HG02759 (cell line): ENCODE results near the gene MAJIN.

ENCODE experiments used
- ATAC-seq: cut with Tn5 transposase; IDR thresholded peaks from one replicate; pipeline ENCODE4 v1.9.1; 2021; ENCODE audit warnings: mild to moderate bottlenecking, moderate library complexity; ENCODE audit not compliant: unreplicated experiment

Gene MAJIN

DNA sequence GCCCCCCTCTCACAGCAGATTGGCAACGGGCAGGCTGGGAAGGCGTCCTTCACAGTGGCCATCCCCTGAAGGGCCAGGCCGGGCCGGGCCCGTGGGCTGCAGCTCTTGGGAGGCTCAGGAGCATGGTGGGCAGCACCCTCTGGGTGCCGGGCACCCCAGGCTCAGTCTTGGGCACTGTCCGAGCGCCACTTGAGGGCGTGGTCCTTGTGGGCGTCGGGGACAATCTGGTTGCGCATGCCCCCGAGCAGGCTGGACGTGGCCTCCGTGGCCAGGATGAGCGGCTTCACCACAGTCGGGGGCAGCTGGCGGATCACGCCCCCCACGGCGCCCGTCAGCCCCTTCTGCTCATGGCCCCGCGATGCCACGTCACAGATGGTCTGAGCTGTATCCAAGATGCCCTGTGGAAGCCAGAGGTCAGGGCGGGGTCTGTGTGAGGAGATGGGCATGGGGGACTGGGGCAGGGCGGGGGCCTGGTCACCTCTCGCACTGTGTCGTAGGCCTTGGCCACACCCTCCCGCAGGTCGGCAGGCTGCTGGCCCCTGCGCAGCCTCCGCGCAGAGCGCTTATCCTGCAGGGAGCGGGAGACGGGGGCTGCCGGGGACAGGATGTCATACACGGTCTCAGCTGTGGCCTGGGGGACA lies 77.0 kb downstream of the MAJIN start:
- ATAC-seq = no peak

DNA sequence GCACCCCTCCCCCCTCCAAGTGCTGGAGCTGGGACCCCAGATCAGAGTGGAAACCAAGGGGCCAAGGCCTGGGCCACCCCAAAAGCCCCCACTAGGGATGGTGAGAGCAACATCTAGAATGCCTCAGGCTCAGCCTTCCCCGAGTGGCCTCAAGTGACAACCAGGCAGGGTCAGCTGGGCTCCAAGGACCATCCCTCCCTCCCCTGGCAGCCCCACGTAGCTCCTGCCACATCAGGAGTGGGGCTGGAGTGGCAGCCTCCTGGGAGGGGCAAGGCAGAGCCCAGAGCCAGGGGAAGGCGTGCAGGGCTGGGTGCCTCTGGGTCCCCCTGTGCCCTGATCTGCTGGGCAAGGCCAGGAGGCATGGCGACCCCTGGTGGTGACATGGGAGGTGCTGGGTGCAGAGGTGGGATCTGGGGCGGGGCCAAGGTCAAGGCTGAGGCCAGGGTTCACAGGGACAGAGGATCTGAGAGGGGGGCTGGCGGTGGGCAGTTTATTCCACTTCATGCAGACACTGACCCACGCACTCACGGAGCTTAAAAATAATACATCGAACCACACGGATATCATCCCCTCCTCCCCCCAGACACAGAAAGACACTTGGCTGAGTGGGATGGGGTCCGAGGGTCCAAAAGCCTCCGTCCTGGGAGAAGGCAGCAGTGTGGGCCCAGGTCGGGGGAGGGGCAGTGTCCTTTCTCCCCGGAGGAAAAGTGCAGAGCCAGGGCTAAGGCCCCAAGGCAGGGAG lies 77.7 kb downstream of the MAJIN start:
- peak; percentile 78 for ATAC-seq

DNA sequence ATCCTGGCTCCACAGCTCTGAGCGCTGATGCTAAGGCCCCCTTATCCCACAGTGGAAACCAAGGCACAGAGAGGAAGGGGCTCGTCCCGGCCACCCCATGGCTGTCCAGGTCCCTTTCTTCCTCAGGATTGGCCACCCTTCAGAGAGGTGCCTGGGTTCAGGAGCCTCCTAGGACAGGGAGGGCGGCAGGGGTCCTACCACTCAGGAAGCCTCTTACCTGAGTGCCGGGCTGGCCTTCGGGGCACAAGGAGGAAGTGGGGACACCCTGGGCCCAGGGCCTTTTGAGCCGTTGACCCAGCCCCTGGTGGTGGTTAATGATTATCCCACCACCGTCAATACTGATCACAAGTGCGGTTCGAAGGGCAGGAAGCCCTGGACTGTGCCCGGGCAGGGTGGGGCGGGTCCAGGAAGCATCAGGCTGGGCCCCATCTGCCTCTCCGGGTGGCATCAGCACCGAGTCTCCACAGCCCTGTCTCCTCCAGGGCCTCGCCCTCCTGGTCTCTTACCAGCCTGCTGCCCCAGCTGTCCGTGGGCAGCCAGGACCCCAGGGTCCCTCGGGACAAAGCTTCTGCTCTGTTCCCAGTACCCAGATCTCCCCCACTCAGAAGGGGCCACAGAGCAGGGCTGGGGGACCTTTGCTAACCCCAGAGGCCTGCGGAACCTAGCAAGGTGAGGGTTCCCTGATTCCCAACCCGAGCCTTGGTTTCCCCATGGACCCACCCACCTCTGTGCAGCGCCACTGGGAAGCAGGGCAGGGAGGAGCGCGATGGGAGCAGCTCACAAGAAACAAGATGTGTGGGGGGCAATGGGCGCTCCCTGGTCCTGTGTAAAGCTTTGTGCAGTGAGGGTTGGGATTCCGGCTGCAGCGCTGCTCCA lies 78.5 kb downstream of the MAJIN start:
- ATAC-seq = no peak

DNA sequence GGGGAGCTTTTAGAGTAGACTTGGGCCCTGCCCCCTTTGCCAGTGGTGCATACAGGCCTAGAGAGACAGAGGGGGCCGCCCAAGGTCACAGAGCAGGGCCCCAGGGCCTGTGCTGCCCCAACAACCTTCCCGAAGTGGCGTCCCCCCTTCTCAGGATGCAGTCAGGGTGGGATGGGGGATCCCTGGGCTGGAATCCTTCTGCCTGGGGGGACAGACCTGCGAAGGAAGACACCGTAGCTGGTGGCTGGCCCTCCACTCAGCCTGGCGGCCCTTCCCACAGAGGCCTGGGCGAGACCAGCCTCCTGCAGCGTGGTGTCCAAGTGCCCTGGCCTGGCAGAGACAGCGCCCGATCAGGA lies 79.1 kb downstream of the MAJIN start:
- no peak for ATAC-seq

DNA sequence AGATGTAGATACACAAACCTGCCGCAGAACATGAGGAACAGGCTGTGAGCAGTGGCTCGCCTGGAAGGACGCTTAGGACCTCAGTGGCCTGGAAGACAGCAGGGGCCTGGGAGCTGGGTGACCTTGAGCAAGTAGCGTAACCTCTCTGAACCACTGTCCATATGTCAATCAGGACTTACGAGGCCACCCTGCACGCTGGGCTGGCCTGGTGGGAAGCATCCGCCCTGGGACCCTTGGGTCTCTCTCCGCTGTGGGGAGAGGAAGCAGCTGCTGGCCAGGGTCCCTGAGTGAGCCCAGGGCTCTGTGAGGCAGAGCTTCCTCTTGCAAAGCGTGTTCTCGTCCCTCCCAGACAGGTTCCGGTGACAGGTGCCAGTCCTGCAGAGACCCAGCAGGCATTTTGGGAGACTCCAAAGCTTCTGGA lies 79.5 kb downstream of the MAJIN start:
- no peak for ATAC-seq

DNA sequence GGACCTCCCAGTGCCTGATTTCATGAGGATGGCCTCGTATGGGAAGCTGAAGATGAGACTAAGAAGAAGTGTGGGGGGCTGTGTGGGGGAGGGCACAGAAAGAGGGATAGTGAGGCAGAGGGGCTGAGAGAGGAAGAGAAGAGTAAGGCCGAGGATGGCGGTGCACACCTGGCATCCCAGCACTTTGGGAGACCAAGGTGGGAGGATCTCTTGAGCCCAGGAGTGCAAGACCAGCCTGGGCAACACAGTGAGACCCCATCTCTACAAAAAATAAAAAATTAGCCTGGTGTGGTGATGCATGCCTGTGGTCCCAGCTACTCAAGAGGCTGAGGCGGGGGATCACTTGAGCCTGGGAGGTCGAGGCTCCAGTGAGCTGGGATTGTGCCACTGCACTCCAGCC lies 80.0 kb downstream of the MAJIN start:
- no peak for ATAC-seq

DNA sequence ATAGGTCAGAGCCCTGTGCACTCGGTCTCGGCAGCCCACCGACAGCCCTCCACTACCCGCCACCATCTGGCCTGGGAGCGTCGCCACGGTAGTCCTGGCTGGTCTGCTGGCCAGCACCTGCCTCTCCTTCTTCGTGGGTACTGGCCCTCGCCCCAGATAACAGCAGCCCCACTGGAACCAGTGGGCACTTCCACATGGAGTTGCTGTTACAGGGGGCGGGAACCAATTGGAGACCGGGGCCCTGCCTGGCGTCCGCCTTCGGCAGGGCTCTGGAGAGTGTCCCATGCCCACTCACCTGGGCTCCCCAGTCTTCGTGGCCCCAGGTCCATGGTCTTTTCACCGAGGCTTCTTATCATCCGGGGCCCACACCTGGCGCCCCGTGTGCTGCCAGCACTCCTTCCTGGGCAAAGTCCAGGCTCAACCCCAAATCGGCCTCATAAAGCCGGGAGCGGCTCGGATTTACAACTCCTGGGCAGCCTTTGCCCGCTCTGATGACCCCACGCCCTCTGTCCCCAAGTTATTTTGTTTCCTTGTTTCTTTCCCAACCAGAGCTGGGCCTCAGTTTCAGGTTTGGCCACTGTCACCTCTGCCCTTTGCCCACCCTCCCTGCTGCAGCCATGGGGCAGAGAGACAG lies 80.6 kb downstream of the MAJIN start:
- ATAC-seq = no peak

DNA sequence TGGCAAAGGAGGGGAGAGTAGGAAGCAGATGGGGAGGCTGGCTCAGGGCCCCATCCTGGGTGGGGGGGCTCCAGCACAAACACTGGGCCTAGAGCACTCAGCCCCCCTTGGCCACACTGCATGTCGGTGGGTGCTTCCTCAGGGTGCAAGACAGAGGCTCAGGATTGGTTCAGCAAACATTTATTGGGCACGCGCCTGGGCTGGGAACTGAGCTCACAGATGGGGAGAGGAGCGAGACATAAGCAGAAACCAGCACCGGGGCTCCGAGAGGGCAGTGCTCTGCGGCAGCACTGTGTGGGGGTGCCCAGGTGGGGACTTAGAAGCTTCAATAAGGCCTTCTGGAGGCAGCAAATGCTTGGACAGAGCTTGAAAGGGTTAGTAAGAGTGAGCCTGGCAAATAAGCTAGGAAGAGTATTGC lies 81.4 kb downstream of the MAJIN start:
- ATAC-seq = no peak

DNA sequence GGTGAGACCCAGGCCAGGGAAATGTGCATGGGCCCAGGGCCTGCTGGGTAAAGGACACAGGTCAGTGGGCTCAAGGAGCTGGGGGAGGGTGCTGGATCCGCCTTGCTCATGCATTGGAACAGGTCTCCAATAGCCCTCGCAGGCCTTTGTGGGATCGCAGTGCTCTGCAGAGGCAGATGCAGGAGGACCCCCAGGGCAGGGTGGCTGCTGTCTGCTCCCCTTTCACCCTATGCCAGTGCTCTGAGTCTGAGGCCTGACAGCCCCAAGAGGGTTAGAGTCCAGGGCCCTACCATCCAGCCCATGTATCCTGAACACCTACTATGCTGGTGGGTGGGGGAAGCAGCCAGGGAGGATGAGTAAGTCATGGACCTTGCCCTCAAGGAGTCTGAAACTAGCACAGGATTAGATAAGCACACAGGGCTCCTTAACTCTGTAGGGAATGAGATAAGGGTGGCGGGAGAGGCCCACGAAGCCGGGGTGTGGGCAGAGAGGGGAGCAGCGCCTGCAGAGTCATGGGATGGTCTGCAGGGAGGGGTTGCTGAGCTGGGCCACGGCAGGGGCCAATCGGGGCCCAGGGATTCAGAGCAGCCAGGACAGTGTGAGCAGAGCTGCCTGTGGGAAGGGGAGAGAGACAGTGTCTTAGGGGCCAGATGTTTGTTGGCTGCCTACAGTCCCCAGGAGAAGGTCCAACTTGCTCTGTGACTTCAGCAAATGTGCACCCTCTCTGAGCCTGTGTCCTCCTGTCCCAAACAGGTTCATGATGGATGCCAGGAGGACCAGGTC lies 83.0 kb downstream of the MAJIN start:
- no peak for ATAC-seq

DNA sequence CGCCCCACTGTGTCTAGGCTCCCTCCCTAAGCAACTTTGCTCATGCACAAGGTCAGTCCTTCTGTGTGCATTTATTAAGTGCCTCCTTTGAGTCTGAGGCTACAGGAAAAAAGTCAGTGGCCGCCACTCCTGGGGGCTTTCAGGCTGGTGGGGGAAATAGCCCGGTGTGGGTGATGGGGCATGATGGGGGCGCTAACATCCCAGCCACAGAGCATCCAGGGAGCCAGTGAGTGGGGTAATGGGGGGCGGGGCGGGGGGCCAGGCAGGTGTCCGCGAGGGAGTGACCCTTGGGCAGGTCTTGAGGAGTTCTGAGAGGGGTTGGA lies 83.5 kb downstream of the MAJIN start:
- ATAC-seq = no peak
